HG03571 (cell line): ENCODE data around the gene LZIC.

Experiments used
- ATAC-seq: cut with Tn5 transposase; IDR thresholded peaks from one replicate; pipeline ENCODE4 v1.9.1; 2021; ENCODE audit not compliant: unreplicated experiment

Gene LZIC

GRCh38 chr1:9910423-9911178 lies 32.6 kb downstream of the LZIC start:
- ATAC-seq = peak; percentile 92

- ATAC-seq = peak; percentile 79
Measured at GRCh38 chr1:9910076-9910422, 33.1 kb downstream of the LZIC start, which contains the start of gene CTNNBIP1. TSS of gene CTNNBIP1 (minus strand) at chr1:9910269. CDS start at chr1:9872064, 38,205 bp downstream.

GRCh38 chr1:9909234-9910046 lies 33.8 kb downstream of the LZIC start:
- ATAC-seq = peak; percentile 5

- no peak for ATAC-seq
Measured at GRCh38 chr1:9908871-9909233, 34.3 kb downstream of the LZIC start.

GRCh38 chr1:9907441-9907840 lies 35.8 kb downstream of the LZIC start:
- no peak for ATAC-seq

GRCh38 chr1:9906466-9906865 lies 36.7 kb downstream of the LZIC start:
- ATAC-seq = no peak

GRCh38 chr1:9905010-9905409 lies 38.2 kb downstream of the LZIC start:
- no peak for ATAC-seq

GRCh38 chr1:9904596-9904995 lies 38.6 kb downstream of the LZIC start:
- ATAC-seq = no peak

- no peak for ATAC-seq
Measured at GRCh38 chr1:9903801-9904527, 39.2 kb downstream of the LZIC start.

- ATAC-seq = no peak
Measured at GRCh38 chr1:9902060-9902452, 41.1 kb downstream of the LZIC start.

- ATAC-seq = no peak
Measured at GRCh38 chr1:9901148-9902059, 41.8 kb downstream of the LZIC start.

GRCh38 chr1:9900142-9901043 lies 42.8 kb downstream of the LZIC start:
- no peak for ATAC-seq

- no peak for ATAC-seq
Measured at GRCh38 chr1:9894115-9894514, 49.1 kb downstream of the LZIC start.

- ATAC-seq = no peak
Measured at GRCh38 chr1:9892563-9893528, 50.3 kb downstream of the LZIC start.

GRCh38 chr1:9891207-9891606 lies 52.0 kb downstream of the LZIC start:
- ATAC-seq = no peak

GRCh38 chr1:9890224-9890731 lies 52.9 kb downstream of the LZIC start:
- no peak for ATAC-seq

GRCh38 chr1:9889411-9889810 lies 53.8 kb downstream of the LZIC start:
- no peak for ATAC-seq

GRCh38 chr1:9888886-9889285 lies 54.3 kb downstream of the LZIC start:
- ATAC-seq = no peak
